GM18858 (cell line): ENCODE data around the gene TBC1D16.
"Not testable (repeated sequence)": the region's sequence is repeated elsewhere in the genome, so short reads cannot be mapped to it uniquely, and the experiment has no call there.

ENCODE experiments used
- ATAC-seq: cut with Tn5 transposase; IDR thresholded peaks from one replicate; pipeline ENCODE4 v1.9.1; 2021; ENCODE audit not compliant: unreplicated experiment

Gene TBC1D16

GRCh38 chr17:79977161-79977631, 58.5 kb downstream of the TBC1D16 start:
- ATAC-seq = no peak

GRCh38 chr17:79976451-79976850, 59.2 kb downstream of the TBC1D16 start:
- ATAC-seq = no peak

- no peak for ATAC-seq
These were observed 60.1 kb downstream of the TBC1D16 start for GRCh38 chr17:79975498-79976134.

GRCh38 chr17:79974566-79975497, 60.8 kb downstream of the TBC1D16 start:
- ATAC-seq = no peak

- no peak for ATAC-seq
These were observed 64.0 kb downstream of the TBC1D16 start for GRCh38 chr17:79971651-79972050.

- ATAC-seq = no peak
These were observed 65.0 kb downstream of the TBC1D16 start for GRCh38 chr17:79970576-79971068.

GRCh38 chr17:79969906-79970305, 65.8 kb downstream of the TBC1D16 start:
- no peak for ATAC-seq

- ATAC-seq = no peak
These were observed 67.6 kb downstream of the TBC1D16 start for GRCh38 chr17:79968116-79968515.

- ATAC-seq = no peak
These were observed 69.0 kb downstream of the TBC1D16 start for GRCh38 chr17:79966681-79967080.

GRCh38 chr17:79965806-79966205, 69.9 kb downstream of the TBC1D16 start:
- no peak for ATAC-seq

- ATAC-seq = not testable (repeated sequence)
These were observed 73.2 kb downstream of the TBC1D16 start for GRCh38 chr17:79962467-79962866.

GRCh38 chr17:79961567-79961966, 74.1 kb downstream of the TBC1D16 start:
- not testable (repeated sequence) for ATAC-seq

GRCh38 chr17:79960788-79961522, 74.7 kb downstream of the TBC1D16 start:
- no peak for ATAC-seq

GRCh38 chr17:79959042-79959441, 76.6 kb downstream of the TBC1D16 start:
- ATAC-seq = no peak

- ATAC-seq = no peak
These were observed 78.8 kb downstream of the TBC1D16 start for GRCh38 chr17:79956853-79957252.

- ATAC-seq = not testable (repeated sequence)
These were observed 79.3 kb downstream of the TBC1D16 start for GRCh38 chr17:79956441-79956735.

GRCh38 chr17:79955691-79956440, 79.8 kb downstream of the TBC1D16 start:
- no peak for ATAC-seq

GRCh38 chr17:79955167-79955549, 80.5 kb downstream of the TBC1D16 start:
- no peak for ATAC-seq

- ATAC-seq = no peak
These were observed 81.1 kb downstream of the TBC1D16 start for GRCh38 chr17:79954281-79955166.

GRCh38 chr17:79953335-79953734, 82.3 kb downstream of the TBC1D16 start:
- no peak for ATAC-seq
